ENCODE measurements around the gene ITGBL1.

The ITGBL1 gene

GRCh38 chr13:101673360-101674105, 221.1 kb downstream of the ITGBL1 start:
- no peaks in the 10 kb centered on the region for H3K79me1 ChIP-seq (ENCODE audit: low read length)
- no peak overlapping the region for H4K5ac ChIP-seq (ENCODE audit: low read length)
- WGBS (ENCODE audit: extremely low coverage, insufficient coverage, low lambda C conversion rate) = no CpG with 5 or more reads among the region's 4 CpGs
- H2BK15ac ChIP-seq (replicated peaks; ENCODE audit: low read depth) = no peak overlapping the region
- H3K4me1 ChIP-seq (ENCODE audit: control insufficient read depth, low read depth, low read length) = no peaks in the 10 kb centered on the region
- no peaks in the 10 kb centered on the region for H3K27me3 ChIP-seq (ENCODE audit: insufficient read depth, low read length, poor library complexity)
- H3K27ac ChIP-seq (ENCODE audit: low read depth, low read length) = no peak overlapping the region
- no peak overlapping the region for H3K4me2 ChIP-seq (ENCODE audit: low read length)
- H3K79me2 ChIP-seq (ENCODE audit: control insufficient read depth, insufficient read depth, low read length) = no peaks in the 10 kb centered on the region
- no peak for DNase-seq
- no peak overlapping the region for H4K8ac ChIP-seq (ENCODE audit: low read depth, low read length)
- no peak overlapping the region for H3K4me3 ChIP-seq (ENCODE audit: low read length)
- no peak overlapping the region for H3K23ac ChIP-seq (ENCODE audit: low read length)
- H3K36me3 ChIP-seq (ENCODE audit: control insufficient read depth, insufficient read depth, low read length) = no peaks in the 10 kb centered on the region
- H2BK120ac ChIP-seq (ENCODE audit: low read depth, low read length) = no peak overlapping the region
- H3K9ac ChIP-seq (ENCODE audit: low read length) = no peak overlapping the region
- H3K4ac ChIP-seq (ENCODE audit: low read depth, low read length) = no peak overlapping the region
- no peak overlapping the region for H3K56ac ChIP-seq (ENCODE audit: low read length)
- no peak overlapping the region for H3K18ac ChIP-seq (ENCODE audit: low read length)
- no peak overlapping the region for H2BK5ac ChIP-seq (ENCODE audit: low read length)
- H2AK5ac ChIP-seq (ENCODE audit: low read length) = no peak overlapping the region

- H3K4me1 ChIP-seq (ENCODE audit: control insufficient read depth, low read depth, low read length) = no peaks in the 10 kb centered on the region
- no peak overlapping the region for H3K27ac ChIP-seq (ENCODE audit: low read depth, low read length)
- H3K36me3 ChIP-seq (ENCODE audit: control insufficient read depth, insufficient read depth, low read length) = no peaks in the 10 kb centered on the region
- H3K4ac ChIP-seq (ENCODE audit: low read depth, low read length) = no peak overlapping the region
- no peak overlapping the region for H2AK5ac ChIP-seq (ENCODE audit: low read length)
- no peak overlapping the region for H3K18ac ChIP-seq (ENCODE audit: low read length)
- H3K27me3 ChIP-seq (ENCODE audit: insufficient read depth, low read length, poor library complexity) = no peaks in the 10 kb centered on the region
- no peaks in the 10 kb centered on the region for H3K79me1 ChIP-seq (ENCODE audit: low read length)
- H4K5ac ChIP-seq (ENCODE audit: low read length) = no peak overlapping the region
- H3K4me3 ChIP-seq (ENCODE audit: low read length) = no peak overlapping the region
- no peaks in the 10 kb centered on the region for H3K79me2 ChIP-seq (ENCODE audit: control insufficient read depth, insufficient read depth, low read length)
- H2BK5ac ChIP-seq (ENCODE audit: low read length) = no peak overlapping the region
- no peak overlapping the region for H3K56ac ChIP-seq (ENCODE audit: low read length)
- no peak overlapping the region for H2BK120ac ChIP-seq (ENCODE audit: low read depth, low read length)
- no peak overlapping the region for H3K9ac ChIP-seq (ENCODE audit: low read length)
- H3K4me2 ChIP-seq (ENCODE audit: low read length) = no peak overlapping the region
- H2BK15ac ChIP-seq (replicated peaks; ENCODE audit: low read depth) = no peak overlapping the region
- DNase-seq = no peak
- H3K23ac ChIP-seq (ENCODE audit: low read length) = no peak overlapping the region
- no peak overlapping the region for H4K8ac ChIP-seq (ENCODE audit: low read depth, low read length)
Measured at GRCh38 chr13:101681834-101682233, 229.4 kb downstream of the ITGBL1 start.

GRCh38 chr13:101686003-101686402, 233.5 kb downstream of the ITGBL1 start:
- DNase-seq = no peak
- H3K4me3 ChIP-seq (ENCODE audit: low read length) = no peak overlapping the region
- H2BK15ac ChIP-seq (replicated peaks; ENCODE audit: low read depth) = no peak overlapping the region
- no peak overlapping the region for H4K5ac ChIP-seq (ENCODE audit: low read length)
- no peak overlapping the region for H3K18ac ChIP-seq (ENCODE audit: low read length)
- no peaks in the 10 kb centered on the region for H3K79me2 ChIP-seq (ENCODE audit: control insufficient read depth, insufficient read depth, low read length)
- no peaks in the 10 kb centered on the region for H3K4me1 ChIP-seq (ENCODE audit: control insufficient read depth, low read depth, low read length)
- no peak overlapping the region for H3K56ac ChIP-seq (ENCODE audit: low read length)
- no peak overlapping the region for H2AK5ac ChIP-seq (ENCODE audit: low read length)
- no peaks in the 10 kb centered on the region for H3K27me3 ChIP-seq (ENCODE audit: insufficient read depth, low read length, poor library complexity)
- no peak overlapping the region for H3K9ac ChIP-seq (ENCODE audit: low read length)
- no peaks in the 10 kb centered on the region for H3K79me1 ChIP-seq (ENCODE audit: low read length)
- H3K27ac ChIP-seq (ENCODE audit: low read depth, low read length) = no peak overlapping the region
- no peak overlapping the region for H3K23ac ChIP-seq (ENCODE audit: low read length)
- H3K4me2 ChIP-seq (ENCODE audit: low read length) = no peak overlapping the region
- H2BK120ac ChIP-seq (ENCODE audit: low read depth, low read length) = no peak overlapping the region
- H3K36me3 ChIP-seq (ENCODE audit: control insufficient read depth, insufficient read depth, low read length) = no peaks in the 10 kb centered on the region
- no peak overlapping the region for H2BK5ac ChIP-seq (ENCODE audit: low read length)
- no peak overlapping the region for H4K8ac ChIP-seq (ENCODE audit: low read depth, low read length)
- H3K4ac ChIP-seq (ENCODE audit: low read depth, low read length) = no peak overlapping the region
- WGBS (ENCODE audit: extremely low coverage, insufficient coverage, low lambda C conversion rate) = no CpG with 5 or more reads among the region's 2 CpGs

GRCh38 chr13:101690871-101691270, 238.4 kb downstream of the ITGBL1 start:
- H3K18ac ChIP-seq (ENCODE audit: low read length) = no peak overlapping the region
- no peak overlapping the region for H2BK120ac ChIP-seq (ENCODE audit: low read depth, low read length)
- H3K79me2 ChIP-seq (ENCODE audit: control insufficient read depth, insufficient read depth, low read length) = no peaks in the 10 kb centered on the region
- no peak overlapping the region for H3K9ac ChIP-seq (ENCODE audit: low read length)
- H3K27me3 ChIP-seq (ENCODE audit: insufficient read depth, low read length, poor library complexity) = no peaks in the 10 kb centered on the region
- no peak overlapping the region for H3K4me3 ChIP-seq (ENCODE audit: low read length)
- no peaks in the 10 kb centered on the region for H3K36me3 ChIP-seq (ENCODE audit: control insufficient read depth, insufficient read depth, low read length)
- H2BK15ac ChIP-seq (replicated peaks; ENCODE audit: low read depth) = no peak overlapping the region
- no peak overlapping the region for H4K5ac ChIP-seq (ENCODE audit: low read length)
- no peak overlapping the region for H3K56ac ChIP-seq (ENCODE audit: low read length)
- no peak overlapping the region for H2AK5ac ChIP-seq (ENCODE audit: low read length)
- H3K27ac ChIP-seq (ENCODE audit: low read depth, low read length) = no peak overlapping the region
- no peak overlapping the region for H3K4ac ChIP-seq (ENCODE audit: low read depth, low read length)
- H3K4me2 ChIP-seq (ENCODE audit: low read length) = no peak overlapping the region
- WGBS (ENCODE audit: extremely low coverage, insufficient coverage, low lambda C conversion rate) = no CpG with 5 or more reads among the region's 2 CpGs
- DNase-seq = no peak
- H3K4me1 ChIP-seq (ENCODE audit: control insufficient read depth, low read depth, low read length) = no peaks in the 10 kb centered on the region
- no peak overlapping the region for H2BK5ac ChIP-seq (ENCODE audit: low read length)
- H4K8ac ChIP-seq (ENCODE audit: low read depth, low read length) = no peak overlapping the region
- H3K23ac ChIP-seq (ENCODE audit: low read length) = no peak overlapping the region
- no peaks in the 10 kb centered on the region for H3K79me1 ChIP-seq (ENCODE audit: low read length)

- Histone ChIP-seq H3K79me1 (ENCODE audit: low read length) (no peaks in the 10 kb centered on the region), H3K27me3 (ENCODE audit: insufficient read depth, low read length, poor library complexity) (no peaks in the 10 kb centered on the region), H3K4me1 (ENCODE audit: control insufficient read depth, low read depth, low read length) (no peaks in the 10 kb centered on the region), H4K8ac (ENCODE audit: low read depth, low read length) (no peak overlapping the region), H2BK5ac (ENCODE audit: low read length) (no peak overlapping the region), H3K23ac (ENCODE audit: low read length) (no peak overlapping the region), H3K4me2 (ENCODE audit: low read length) (no peak overlapping the region), H2BK120ac (ENCODE audit: low read depth, low read length) (no peak overlapping the region), H3K9ac (ENCODE audit: low read length) (no peak overlapping the region), H3K27ac (ENCODE audit: low read depth, low read length) (no peak overlapping the region), H2BK15ac (replicated peaks; ENCODE audit: low read depth) (no peak overlapping the region), H3K56ac (ENCODE audit: low read length) (no peak overlapping the region), H3K18ac (ENCODE audit: low read length) (no peak overlapping the region), H3K4ac (ENCODE audit: low read depth, low read length) (no peak overlapping the region), H2AK5ac (ENCODE audit: low read length) (no peak overlapping the region), H3K79me2 (ENCODE audit: control insufficient read depth, insufficient read depth, low read length) (no peaks in the 10 kb centered on the region), H4K5ac (ENCODE audit: low read length) (no peak overlapping the region), H3K4me3 (ENCODE audit: low read length) (no peak overlapping the region), H3K36me3 (ENCODE audit: control insufficient read depth, insufficient read depth, low read length) (no peaks in the 10 kb centered on the region)
- WGBS (ENCODE audit: extremely low coverage, insufficient coverage, low lambda C conversion rate) = no CpG with 5 or more reads among the region's 3 CpGs
- no peak for DNase-seq
Measured at GRCh38 chr13:101691341-101691860, 238.9 kb downstream of the ITGBL1 start.
